Iris pigment epithelial cell (primary cell): ENCODE measurements around the gene CFHR1.
"Not testable (repeated sequence)": the region's sequence is repeated elsewhere in the genome, so short reads cannot be mapped to it uniquely, and the experiment has no call there.

Experiments
- DNase-seq: peaks from one replicate; pipeline ENCODE4 v3.0.0-alpha.2; 2011; ENCODE audit warnings: low read depth

Gene CFHR1

DNA sequence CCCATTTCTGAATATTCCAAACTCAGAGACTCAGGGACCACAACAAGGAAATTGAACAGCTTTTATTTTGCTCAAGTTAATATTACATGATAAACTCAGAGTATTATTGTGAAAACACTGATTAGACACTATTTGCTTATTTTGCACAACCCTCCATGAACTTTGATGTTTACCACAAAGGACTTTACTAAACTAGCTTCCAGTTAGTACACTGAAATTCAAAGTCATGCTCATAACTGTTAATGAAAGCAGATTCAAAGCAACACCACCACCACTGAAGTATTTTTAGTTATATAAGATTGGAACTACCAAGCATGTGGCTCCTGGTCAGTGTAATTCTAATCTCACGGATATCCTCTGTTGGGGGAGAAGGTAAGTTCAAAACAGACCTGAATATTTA lies at the start of gene CFHR1:
TSS of gene CFHR1 (plus strand) at position 201 of the 400 bp plus-strand sequence. CDS start at position 315, 114 bp downstream.
- not testable (repeated sequence) for DNase-seq

- DNase-seq, result not testable (repeated sequence)
Observed at GRCh38 chr1:196769823-196770222, 49.7 kb upstream of the CFHR1 start.

DNA sequence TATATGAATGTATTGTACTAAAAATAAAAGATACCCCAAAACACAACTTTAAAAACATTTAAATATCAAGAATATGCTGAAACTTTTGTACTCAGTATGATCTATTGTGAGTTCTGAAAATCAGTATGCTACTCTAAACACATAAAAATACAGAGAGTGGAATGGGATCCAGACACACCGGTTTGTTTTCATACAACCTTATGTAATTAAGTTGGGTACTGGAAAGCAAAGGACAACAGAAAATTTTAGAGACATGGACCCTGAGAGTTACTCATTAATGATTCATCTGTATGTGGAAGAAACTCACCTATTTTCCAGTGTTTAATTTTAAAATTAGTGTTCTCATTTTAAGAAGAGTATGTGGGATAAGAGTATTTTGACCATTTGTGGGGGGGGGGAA lies 45.8 kb upstream of the CFHR1 start:
- no peak for DNase-seq

DNA sequence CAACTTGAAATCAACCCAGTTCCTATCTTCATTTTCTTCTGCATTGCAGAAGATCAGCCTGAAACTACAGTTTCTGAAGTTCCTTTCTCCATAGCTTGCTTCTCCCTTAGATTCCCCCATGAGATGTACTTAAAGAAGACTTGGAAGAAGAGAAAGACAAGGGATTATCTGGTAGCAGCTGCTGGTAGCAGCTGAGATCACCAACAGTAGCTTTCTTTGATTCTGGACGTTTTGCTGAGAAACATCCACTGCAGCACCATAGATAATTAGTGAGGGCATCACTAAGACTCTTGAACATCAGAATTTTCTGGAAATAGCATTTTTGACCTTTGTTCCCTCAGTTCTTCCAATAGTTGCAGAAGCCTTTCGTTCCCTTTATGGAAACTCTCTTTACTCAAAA lies 45.4 kb upstream of the CFHR1 start:
- no peak for DNase-seq

- DNase-seq, result no peak
Observed at GRCh38 chr1:196774603-196775002, 44.9 kb upstream of the CFHR1 start, which contains the start of gene CFHR3. CFHR3 (plus strand) TSS chr1:196774840; CDS start chr1:196774887, 47 bp downstream.

DNA sequence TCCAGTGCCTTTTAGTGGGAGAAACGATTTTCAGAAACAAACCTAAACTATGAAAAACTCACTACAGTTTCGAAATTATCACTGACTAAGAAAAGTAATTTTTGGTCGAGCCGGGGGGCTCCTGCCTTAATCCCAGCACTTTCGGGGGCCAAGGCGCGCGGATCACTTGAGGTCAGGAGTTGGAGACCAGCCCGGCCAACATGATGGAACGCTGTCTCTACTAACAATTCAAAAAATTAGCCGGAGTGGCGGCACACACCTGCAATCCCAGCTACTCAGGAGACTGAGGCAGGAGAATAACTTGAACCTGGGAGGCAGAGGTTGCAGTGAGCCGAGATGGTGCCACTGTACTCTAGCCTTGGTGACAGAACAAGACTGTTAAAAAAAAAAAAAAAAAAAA lies 41.9 kb upstream of the CFHR1 start:
- DNase-seq, result no peak

GRCh38 chr1:196779093-196779492 lies 40.4 kb upstream of the CFHR1 start:
- no peak for DNase-seq

DNA sequence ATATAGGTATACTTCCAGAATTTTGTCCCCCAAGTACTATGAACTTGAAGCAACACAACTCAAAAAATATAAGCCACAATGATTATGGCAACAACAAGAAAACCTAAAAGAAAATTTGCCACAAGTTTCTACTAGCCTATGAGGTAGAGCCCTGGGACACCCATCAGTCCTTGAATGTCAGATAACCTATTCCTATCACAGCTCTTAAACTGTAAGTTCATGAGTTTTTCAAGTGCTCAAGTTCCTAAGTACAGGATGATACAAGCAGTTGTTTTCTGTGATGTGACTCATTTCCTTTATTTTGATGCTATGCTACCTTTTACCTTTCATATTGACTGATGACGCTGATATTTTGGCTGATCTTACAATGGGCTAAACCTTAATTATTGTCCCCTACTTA lies 28.3 kb upstream of the CFHR1 start:
- not testable (repeated sequence) for DNase-seq

DNA sequence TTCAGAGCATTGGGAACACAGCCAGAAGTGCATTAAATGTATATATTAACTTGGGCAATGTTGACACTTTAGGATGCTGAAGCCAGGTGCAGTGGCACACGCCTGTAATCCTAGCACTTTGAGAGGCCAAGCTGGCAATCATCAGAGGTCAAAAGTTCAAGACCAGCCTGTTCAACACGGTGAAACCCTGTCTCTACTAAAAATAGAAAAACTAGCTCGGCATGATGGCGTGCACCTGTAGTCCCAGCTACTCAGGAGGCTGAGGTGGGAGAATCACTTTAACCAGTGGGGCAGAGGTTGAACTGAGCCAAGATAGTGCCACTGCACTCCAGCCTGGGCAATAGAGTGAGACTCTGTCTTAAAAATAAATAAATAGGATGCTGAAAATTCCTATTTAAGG lies 25.4 kb upstream of the CFHR1 start:
- DNase-seq, result not testable (repeated sequence)

DNA sequence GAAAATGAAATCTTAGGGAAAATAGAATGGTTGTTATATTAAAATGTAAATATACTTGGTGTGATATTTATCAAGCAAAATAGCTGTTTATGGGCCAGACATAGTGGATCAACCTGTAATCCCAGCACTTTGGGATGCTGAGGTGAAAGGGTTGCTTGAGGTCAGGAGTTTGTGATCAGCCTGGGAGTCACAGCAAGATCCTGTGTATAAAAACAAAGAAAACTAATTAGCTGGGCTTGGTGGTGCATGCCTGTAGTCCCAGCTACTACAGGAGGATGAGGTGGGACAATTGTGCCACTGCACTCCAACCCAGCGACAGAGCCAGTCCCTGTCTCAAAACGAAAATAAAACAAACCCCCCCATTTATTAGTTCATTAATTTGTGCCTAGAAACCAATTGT lies 21.6 kb upstream of the CFHR1 start:
- DNase-seq, result no peak

DNA sequence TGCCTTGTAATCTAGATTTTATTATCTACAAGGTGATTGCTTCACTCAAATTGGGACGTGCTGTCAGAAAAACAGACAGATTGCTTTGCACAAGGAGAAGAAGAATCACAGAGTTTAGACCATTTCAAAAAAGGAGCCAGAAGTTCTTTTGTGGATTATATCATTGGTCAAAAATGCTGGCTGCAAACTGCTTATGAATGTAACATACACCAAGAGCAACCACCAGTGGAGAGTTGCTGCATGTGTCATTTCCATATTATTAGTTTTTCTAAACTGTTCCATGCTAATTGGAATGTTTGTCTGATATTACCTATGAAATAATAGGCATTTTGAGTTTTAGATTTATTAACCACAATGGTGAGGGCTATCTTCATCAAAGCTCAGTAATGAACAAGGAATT lies 17.6 kb upstream of the CFHR1 start:
- not testable (repeated sequence) for DNase-seq

GRCh38 chr1:196808529-196809235 lies 10.8 kb upstream of the CFHR1 start:
- DNase-seq, result no peak

DNA sequence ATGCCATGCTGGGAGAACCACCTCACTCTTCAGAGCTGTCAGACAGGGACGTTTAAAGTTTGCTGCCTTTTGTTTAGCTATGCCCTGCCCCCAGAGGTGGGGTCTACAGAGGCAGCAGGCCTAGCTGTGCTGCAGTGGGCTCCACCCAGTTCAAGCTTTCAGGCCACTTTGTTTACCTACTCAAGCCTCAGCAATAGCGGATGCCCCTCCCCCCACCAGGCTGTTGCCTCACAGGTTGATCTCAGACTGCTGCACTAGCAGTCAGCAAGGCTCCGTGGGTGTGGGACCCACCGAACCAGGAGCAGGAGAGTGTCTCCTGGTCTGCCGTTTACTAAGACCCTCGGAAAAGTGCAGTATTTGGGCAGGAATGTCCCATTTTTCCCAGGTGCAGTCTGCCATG lies 2.1 kb upstream of the CFHR1 start:
- not testable (repeated sequence) for DNase-seq

- DNase-seq, result not testable (repeated sequence)
Observed at GRCh38 chr1:196827860-196828259, 8.3 kb downstream of the CFHR1 start.

GRCh38 chr1:196849613-196850492 lies 30.3 kb downstream of the CFHR1 start:
- not testable (repeated sequence) for DNase-seq

GRCh38 chr1:196856053-196856452 lies 36.5 kb downstream of the CFHR1 start:
- DNase-seq, result no peak

DNA sequence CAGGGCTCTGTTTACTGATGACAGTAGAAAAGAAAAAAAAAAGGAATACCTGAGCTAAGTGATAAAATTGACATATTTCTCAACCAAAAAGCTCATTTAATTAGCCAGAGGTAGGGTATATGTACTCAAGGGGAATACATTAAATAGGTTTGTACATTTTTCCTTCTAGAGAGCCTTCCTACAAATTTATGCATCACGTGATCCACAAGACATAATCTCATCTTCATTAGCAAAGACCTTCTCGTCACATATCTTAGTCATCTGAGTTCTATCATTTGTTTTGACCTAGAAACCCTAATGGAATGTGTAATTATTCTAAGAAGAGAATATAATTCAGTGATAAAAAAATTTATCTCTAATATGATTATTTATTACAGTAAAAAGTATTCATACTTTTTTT lies 37.7 kb downstream of the CFHR1 start:
- no peak for DNase-seq

DNA sequence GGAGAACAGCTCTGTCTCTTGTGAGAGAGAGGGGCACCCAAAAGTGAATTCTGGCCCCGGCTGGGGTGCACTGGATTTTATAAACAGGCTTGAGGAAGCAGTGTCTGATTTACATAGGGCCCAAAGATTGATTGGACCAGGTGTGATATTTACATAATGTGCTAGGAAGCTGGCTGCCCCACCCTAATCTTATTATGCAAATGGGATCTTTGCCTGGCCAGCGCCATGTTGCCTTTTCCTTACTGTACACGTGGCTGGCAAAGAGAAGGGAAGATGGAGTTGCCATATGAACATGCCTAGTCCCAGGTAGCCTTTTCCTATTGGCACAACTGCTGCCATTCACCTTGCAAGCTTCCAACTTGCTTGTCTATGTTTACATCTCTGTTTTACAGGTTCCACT lies 39.3 kb downstream of the CFHR1 start:
- DNase-seq, result no peak

GRCh38 chr1:196860323-196860884 lies 40.9 kb downstream of the CFHR1 start:
- DNase-seq, result no peak

GRCh38 chr1:196861429-196861828 lies 41.9 kb downstream of the CFHR1 start:
- DNase-seq, result no peak

GRCh38 chr1:196866974-196867373 lies 47.4 kb downstream of the CFHR1 start:
- no peak for DNase-seq

DNA sequence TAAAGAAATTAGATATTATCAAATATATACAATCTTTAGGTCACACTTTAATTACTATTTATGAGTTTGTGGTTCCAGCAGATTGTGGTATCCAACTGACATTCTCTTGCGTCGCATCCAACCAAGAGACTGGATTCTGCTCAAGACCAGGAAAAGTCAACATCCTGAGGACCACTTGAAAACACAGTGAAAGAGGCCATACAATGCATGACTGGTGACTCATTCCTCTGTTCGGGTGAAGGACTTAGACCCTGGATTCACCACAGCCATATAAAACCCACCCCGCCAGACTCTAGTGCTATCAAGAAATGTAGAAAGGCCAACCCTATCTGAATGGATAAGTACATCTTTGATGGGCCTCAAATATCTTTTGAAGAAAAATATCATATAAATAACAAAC lies 53.9 kb downstream of the CFHR1 start:
- no peak for DNase-seq

GRCh38 chr1:196875935-196876334 lies 56.4 kb downstream of the CFHR1 start:
- DNase-seq, result no peak
